HK-2 (cell line): ENCODE results near the gene PLPP3.
A peak's percentile ranks its signal among the peaks of the same experiment; 100 is the strongest.
"Not testable (repeated sequence)": the region's sequence is repeated elsewhere in the genome, so short reads cannot be mapped to it uniquely, and the experiment has no call there.

Experiments
- DNase-seq: peaks from one replicate; pipeline ENCODE4 v3.0.0-alpha.2; 2018; ENCODE audit not compliant: unreplicated experiment

PLPP3 gene

GRCh38 chr1:56578963-56579875 lies at the start of gene PLPP3:
PLPP3 (minus strand) TSS chr1:56579563; CDS start chr1:56579016, 547 bp downstream.
- peak; percentile 72 for DNase-seq

- no peak for DNase-seq
These were observed 48.3 kb upstream of the PLPP3 start for GRCh38 chr1:56627636-56628039.

GRCh38 chr1:56627019-56627635 lies 47.8 kb upstream of the PLPP3 start:
- no peak for DNase-seq

GRCh38 chr1:56626546-56626945 lies 47.2 kb upstream of the PLPP3 start:
- DNase-seq = no peak

- DNase-seq = no peak
These were observed 46.6 kb upstream of the PLPP3 start for GRCh38 chr1:56625819-56626440.

- DNase-seq = no peak
These were observed 37.8 kb upstream of the PLPP3 start for GRCh38 chr1:56617141-56617540.

- not testable (repeated sequence) for DNase-seq
These were observed 31.4 kb upstream of the PLPP3 start for GRCh38 chr1:56610770-56611169.

- not testable (repeated sequence) for DNase-seq
These were observed 30.7 kb upstream of the PLPP3 start for GRCh38 chr1:56610097-56610496.

GRCh38 chr1:56595397-56596191 lies 16.2 kb upstream of the PLPP3 start:
- not testable (repeated sequence) for DNase-seq

GRCh38 chr1:56591909-56592308 lies 12.5 kb upstream of the PLPP3 start:
- DNase-seq = no peak

GRCh38 chr1:56590520-56591011 lies 11.2 kb upstream of the PLPP3 start:
- DNase-seq = no peak

- DNase-seq = no peak
These were observed 10.0 kb upstream of the PLPP3 start for GRCh38 chr1:56589369-56589768.

GRCh38 chr1:56586502-56586901 lies 7.1 kb upstream of the PLPP3 start:
- no peak for DNase-seq

- no peak for DNase-seq
These were observed 6.6 kb upstream of the PLPP3 start for GRCh38 chr1:56585985-56586384.

- DNase-seq = no peak
These were observed 5.7 kb upstream of the PLPP3 start for GRCh38 chr1:56584910-56585528.

GRCh38 chr1:56583957-56584468 lies 4.7 kb upstream of the PLPP3 start:
- DNase-seq = no peak

- DNase-seq = no peak
These were observed 1.4 kb upstream of the PLPP3 start for GRCh38 chr1:56580771-56581170.

- DNase-seq = peak; percentile 45
These were observed 1.0 kb downstream of the PLPP3 start for GRCh38 chr1:56578138-56578962.

GRCh38 chr1:56577406-56578137 lies 1.8 kb downstream of the PLPP3 start:
- no peak for DNase-seq
